ENCODE data around the gene RPP25L. TPM values are rescaled to one million over a fixed set of nuclear protein-coding genes. Genes with fewer than 3 reads are reported as not detected.
A peak's percentile ranks its signal among the peaks of the same experiment; 100 is the strongest.

RPP25L gene
- total RNA-seq, 1 experiment from 2014 or later, result 17.2 TPM

GRCh38 chr9:34648673-34649072 is 36.8 kb upstream of the RPP25L start:
- Histone ChIP-seq H3K4me2 (ENCODE audit: insufficient read depth, insufficient read length, low read length) (no peak overlapping the region), H3K23ac (ENCODE audit: insufficient read length, low read depth, low read length) (no peak overlapping the region), H3K9me3 (ENCODE audit: control insufficient read depth, low read depth, low read length) (no peaks in the 10 kb centered on the region), H4K91ac (ENCODE audit: insufficient read length, low read depth, low read length) (no peak overlapping the region), H2BK12ac (ENCODE audit: insufficient read length, low read depth, low read length) (no peak overlapping the region), H2BK20ac (ENCODE audit: low read depth, low read length, poor library complexity, severe bottlenecking) (no peak overlapping the region), H3K4ac (ENCODE audit: low read depth, low read length) (no peak overlapping the region), H3K27me3 (ENCODE audit: insufficient read depth, low read length) (no peaks in the 10 kb centered on the region), H2BK5ac (ENCODE audit: insufficient read length, low read length) (no peak overlapping the region), H2AK5ac (ENCODE audit: insufficient read length, low read length) (no peak overlapping the region), H3K18ac (ENCODE audit: insufficient read length, low read depth, low read length) (no peak overlapping the region), H2AFZ (ENCODE audit: low read length) (no peak overlapping the region), H2BK15ac (ENCODE audit: low read depth, low read length) (no peak overlapping the region), H3K4me1 (ENCODE audit: insufficient read depth, low read length) (peaks cover 15% of the 10 kb centered on the region; the same call in 1 of the 2 replicates), H3T11ph (ENCODE audit: low read length) (no peak overlapping the region), H4K8ac (replicated peaks; ENCODE audit: insufficient read length, low read depth, low read length) (no peak overlapping the region), H2BK120ac (ENCODE audit: low read depth, low read length, poor library complexity, severe bottlenecking) (no peak overlapping the region), H3K9ac (ENCODE audit: extremely low read depth, insufficient read length, low read length) (no peak overlapping the region), H4K20me1 (ENCODE audit: control insufficient read depth, insufficient read depth, insufficient read length) (peaks cover 3% of the 10 kb centered on the region), H3K79me2 (ENCODE audit: insufficient read depth, low read length) (peaks cover 2% of the 10 kb centered on the region; the same call in 1 of the 2 replicates), H3K79me1 (ENCODE audit: insufficient read depth, low read depth, low read length, poor library complexity, severe bottlenecking) (no peaks in the 10 kb centered on the region), H3K56ac (ENCODE audit: insufficient read length, low read depth, low read length) (no peak overlapping the region), H4K5ac (ENCODE audit: insufficient read length, low read depth, low read length) (no peak overlapping the region), H3K23me2 (ENCODE audit: insufficient read length, low read depth, low read length, poor library complexity, severe bottlenecking) (peaks cover 16% of the 10 kb centered on the region), H3K27ac (ENCODE audit: insufficient read length, low read depth, low read length) (no peak overlapping the region), H3K14ac (ENCODE audit: insufficient read depth, low read length) (no peak overlapping the region)
- Mint-ChIP-seq H3K9me3 (no peaks in the 10 kb centered on the region), H3K27ac (no peak overlapping the region), H3K4me1 (peaks cover 51 to 57% of the 10 kb centered on the region in 2 experiments), H3K36me3 (ENCODE audit: insufficient read depth in 1 of 3, low read depth in 3 of 3) (peaks cover 17 to 28% (median 24%) of the 10 kb centered on the region in 3 experiments; a peak in 6 of 7 replicates), H3K4me3 (peak overlapping the region in 1 of 2 experiments; percentile 30; a peak in 1 of 5 replicates), H3K27me3 (ENCODE audit: low read depth) (no peaks in the 10 kb centered on the region; the same call in 1 of the 2 replicates)
- TF ChIP-seq, protein P1, sequence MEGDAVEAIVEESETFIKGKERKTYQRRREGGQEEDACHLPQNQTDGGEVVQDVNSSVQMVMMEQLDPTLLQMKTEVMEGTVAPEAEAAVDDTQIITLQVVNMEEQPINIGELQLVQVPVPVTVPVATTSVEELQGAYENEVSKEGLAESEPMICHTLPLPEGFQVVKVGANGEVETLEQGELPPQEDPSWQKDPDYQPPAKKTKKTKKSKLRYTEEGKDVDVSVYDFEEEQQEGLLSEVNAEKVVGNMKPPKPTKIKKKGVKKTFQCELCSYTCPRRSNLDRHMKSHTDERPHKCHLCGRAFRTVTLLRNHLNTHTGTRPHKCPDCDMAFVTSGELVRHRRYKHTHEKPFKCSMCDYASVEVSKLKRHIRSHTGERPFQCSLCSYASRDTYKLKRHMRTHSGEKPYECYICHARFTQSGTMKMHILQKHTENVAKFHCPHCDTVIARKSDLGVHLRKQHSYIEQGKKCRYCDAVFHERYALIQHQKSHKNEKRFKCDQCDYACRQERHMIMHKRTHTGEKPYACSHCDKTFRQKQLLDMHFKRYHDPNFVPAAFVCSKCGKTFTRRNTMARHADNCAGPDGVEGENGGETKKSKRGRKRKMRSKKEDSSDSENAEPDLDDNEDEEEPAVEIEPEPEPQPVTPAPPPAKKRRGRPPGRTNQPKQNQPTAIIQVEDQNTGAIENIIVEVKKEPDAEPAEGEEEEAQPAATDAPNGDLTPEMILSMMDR (conservative IDR thresholded peaks at IDR 0.05), result no peak
- WGBS (ENCODE audit: extremely low coverage, insufficient read length, low lambda C conversion rate), result no CpG with 5 or more reads among the region's 8 CpGs
- DNase-seq, result no peak
